Erythroblast (primary cell): Measurements from ENCODE around the gene KLHL36.

Experiments used
- DNase-seq, 2 experiments: peaks; one replicate each; lab custom pipeline; 2025; lab: John Stamatoyannopoulos, UW
- GATA1 ChIP-seq: IDR thresholded peaks from 2 replicates; pipeline ENCODE4 v1.6.1; 2011; ENCODE audit warnings: low read depth, mild to moderate bottlenecking, control low read depth, low read length, moderate library complexity
- POLR2A ChIP-seq: IDR thresholded peaks from 2 replicates; pipeline ENCODE4 v1.6.1; 2011; ENCODE audit warnings: mild to moderate bottlenecking, low read length

KLHL36 gene

GRCh38 chr16:84694980-84695379 lies 46.7 kb downstream of the KLHL36 start:
- TF ChIP-seq POLR2A (no peak), GATA1 (no peak)
- no peak for DNase-seq

GRCh38 chr16:84699147-84699711 lies 50.9 kb downstream of the KLHL36 start:
- no peak for TF ChIP-seq GATA1
- TF ChIP-seq POLR2A, result no peak
- peak; percentile 55 to 60 for DNase-seq

DNA sequence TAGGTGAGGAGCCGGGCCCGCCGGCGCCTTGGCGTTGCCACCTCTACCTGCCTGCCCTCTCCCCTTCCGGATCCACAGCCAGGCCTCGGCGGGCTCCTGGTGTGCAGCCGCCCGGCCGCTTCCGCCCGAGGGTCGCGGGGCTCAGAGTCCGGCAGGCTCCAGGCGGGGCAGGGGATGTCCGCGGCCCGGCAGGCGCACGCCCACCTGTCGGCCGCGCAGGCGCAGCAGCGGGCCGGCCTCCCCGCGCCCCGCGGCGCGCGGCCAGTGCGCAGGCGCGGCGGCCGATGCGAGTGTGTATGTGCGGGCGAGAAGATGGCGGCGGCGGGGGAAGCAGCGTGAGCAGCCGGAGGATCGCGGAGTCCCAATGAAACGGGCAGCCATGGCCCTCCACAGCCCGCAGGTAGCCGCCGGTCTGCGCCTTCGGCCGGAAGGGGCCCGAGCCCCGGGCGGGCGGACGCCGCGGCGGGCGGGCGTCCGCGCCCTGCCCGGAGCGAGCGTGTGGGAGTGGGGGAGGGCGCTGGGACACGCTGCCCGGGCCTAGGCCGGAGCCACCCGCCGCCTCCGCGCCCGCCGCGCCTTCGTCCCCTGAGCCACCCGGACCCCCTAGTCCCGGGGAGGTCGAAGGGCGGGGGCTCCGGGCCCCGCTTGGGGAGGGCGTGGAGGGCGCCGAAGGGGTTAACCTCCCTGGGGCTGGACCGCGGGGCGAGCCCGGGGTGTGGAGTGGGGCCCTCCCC lies 51.6 kb downstream of the KLHL36 start, which contains the start of gene USP10:
Gene USP10 (plus strand): TSS at position 289 of the 734 bp plus-strand sequence. CDS start 91 bp downstream, at position 380.
- TF ChIP-seq GATA1 (no peak), POLR2A (peak; percentile 54)
- DNase-seq, result peak; percentile 88 to 94

DNA sequence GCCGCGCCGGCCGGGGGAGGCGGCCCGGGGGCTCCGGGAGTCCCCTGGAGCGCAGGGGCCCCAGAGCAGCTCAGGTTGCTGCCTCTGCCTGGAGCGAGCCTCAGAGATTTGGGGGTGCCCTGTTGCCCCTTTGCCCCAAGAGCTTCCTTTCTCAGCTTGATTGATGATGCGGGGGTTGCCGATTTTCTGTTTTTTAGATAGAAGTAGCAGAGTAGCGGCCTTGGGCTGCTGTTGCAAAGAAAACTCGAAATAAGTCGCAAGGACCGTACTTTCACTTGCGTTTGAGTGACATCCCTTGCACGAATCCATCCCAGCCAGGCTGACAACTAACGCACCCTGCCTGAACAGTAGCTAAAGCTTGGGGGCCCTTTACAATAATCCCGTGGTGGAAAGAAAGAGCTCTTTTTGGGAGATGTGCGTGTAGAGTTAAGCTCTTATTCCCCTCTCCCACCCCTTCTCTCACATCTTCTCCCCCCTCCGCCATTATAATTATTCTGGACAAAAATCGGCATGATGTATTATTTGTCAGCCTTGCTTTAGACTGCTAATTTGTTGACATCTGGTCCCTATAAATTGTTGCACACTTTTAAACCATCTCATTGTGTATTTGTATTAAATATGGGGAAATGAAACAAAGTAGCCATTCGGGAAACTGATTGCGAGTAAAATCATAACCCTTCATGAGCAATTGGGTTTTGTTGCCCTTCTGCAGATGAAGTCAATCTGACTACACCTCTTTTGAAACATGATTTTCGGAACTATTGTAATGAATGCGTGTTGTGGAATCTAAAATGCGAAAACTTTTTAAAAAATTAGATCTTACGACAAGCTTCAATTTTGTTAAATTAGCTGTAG lies 52.4 kb downstream of the KLHL36 start:
- peak; percentile 61 to 73 for DNase-seq
- TF ChIP-seq GATA1, result no peak
- TF ChIP-seq POLR2A, result no peak

DNA sequence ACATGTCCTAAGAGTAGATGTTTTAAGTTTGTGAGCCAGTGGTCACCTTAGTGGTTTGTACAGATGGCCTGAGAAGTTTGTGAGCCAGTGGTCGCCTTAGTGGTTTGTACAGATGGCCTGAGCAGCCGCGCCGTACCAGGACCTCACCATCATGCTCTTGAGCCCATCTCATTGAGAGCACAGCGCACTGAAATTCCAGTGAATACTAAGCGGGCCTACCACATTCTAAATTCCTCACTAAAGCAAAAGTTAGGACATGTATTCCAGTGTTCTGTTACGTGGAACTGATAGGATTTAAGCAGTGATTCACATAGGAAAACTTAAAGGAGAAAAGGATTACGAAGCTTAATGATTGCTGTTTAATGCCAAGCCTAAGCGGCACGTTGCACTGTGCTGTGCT lies 55.4 kb downstream of the KLHL36 start:
- TF ChIP-seq GATA1 (no peak), POLR2A (no peak)
- DNase-seq, result no peak

DNA sequence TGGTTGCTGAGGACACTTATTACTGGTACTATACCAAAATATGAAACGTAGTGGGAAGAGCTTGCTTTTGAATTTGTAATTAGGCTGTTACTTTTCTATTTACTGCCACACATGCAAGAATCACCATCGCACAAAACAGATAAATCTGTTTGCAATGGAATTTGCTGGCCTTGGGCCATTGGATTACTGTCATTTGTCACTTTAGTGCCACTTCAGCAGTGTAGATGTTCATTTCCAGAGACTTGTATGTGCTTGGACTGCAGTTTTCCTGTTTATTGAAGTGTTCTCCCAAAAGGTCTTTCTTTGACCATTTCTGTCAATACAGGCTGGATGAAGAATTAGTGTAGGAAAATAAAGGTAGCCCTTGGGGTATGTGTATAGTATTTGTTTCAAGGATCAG lies 55.9 kb downstream of the KLHL36 start:
- TF ChIP-seq GATA1 (no peak), POLR2A (no peak)

GRCh38 chr16:84706856-84707255 lies 58.5 kb downstream of the KLHL36 start:
- no peak for DNase-seq
- TF ChIP-seq GATA1 (no peak), POLR2A (no peak)

More for the DNA sequence above, 55.9 kb downstream of the KLHL36 start:
- DNase-seq, result no peak

GRCh38 chr16:84709609-84710008 lies 61.3 kb downstream of the KLHL36 start:
- no peak for TF ChIP-seq GATA1
- no peak for TF ChIP-seq POLR2A
- DNase-seq, result no peak

DNA sequence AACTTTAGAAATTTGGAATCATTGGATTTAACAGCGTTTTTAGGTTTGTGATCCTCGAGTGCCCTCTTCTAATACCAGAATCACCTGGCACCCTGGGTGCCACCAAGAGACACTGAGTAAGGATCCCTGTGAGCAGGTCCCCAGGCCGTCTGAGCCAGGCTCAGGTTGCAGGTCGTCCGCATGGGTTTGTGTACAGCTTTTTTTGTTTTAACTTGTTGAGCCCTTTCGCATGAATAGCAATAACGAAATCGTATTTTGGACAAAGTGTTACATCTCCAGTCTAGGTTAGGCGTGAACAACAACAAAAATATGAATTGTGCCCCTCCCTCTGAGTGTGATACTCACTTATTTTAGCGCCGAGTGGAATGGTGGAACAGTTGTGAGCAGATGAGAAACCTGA lies 62.4 kb downstream of the KLHL36 start:
- DNase-seq, result no peak
- TF ChIP-seq GATA1 (no peak), POLR2A (no peak)
